DMS153 treated with DMSO at 0.1 percent for 48 hours (cell line): Measurements from ENCODE around the gene MDM4.

Source experiments
- DNase-seq: peaks from one replicate; lab custom pipeline; 2025; ENCODE audit not compliant: unreplicated experiment; lab: John Stamatoyannopoulos, UW

The MDM4 gene

GRCh38 chr1:204491655-204492054 is 24.6 kb upstream of the MDM4 start:
- no peak for DNase-seq

- peak; percentile 65 for DNase-seq
Observed at GRCh38 chr1:204493145-204493983, 22.8 kb upstream of the MDM4 start.

GRCh38 chr1:204493984-204494280 is 22.3 kb upstream of the MDM4 start:
- DNase-seq: peak; percentile 90

GRCh38 chr1:204494281-204495077 is 21.7 kb upstream of the MDM4 start, which contains the start of gene PIK3C2B:
Gene PIK3C2B (minus strand): TSS chr1:204494805. CDS start chr1:204469802, 25,003 bp downstream.
- peak; percentile 90 for DNase-seq

GRCh38 chr1:204495078-204495753 is 21.0 kb upstream of the MDM4 start:
- no peak for DNase-seq

- DNase-seq: no peak
Observed at GRCh38 chr1:204495777-204496176, 20.4 kb upstream of the MDM4 start.

- no peak for DNase-seq
Observed at GRCh38 chr1:204498981-204499380, 17.2 kb upstream of the MDM4 start.

GRCh38 chr1:204499511-204500468 is 16.4 kb upstream of the MDM4 start:
- no peak for DNase-seq

- DNase-seq: no peak
Observed at GRCh38 chr1:204502241-204502640, 14.0 kb upstream of the MDM4 start.

- peak; percentile 93 for DNase-seq
Observed at GRCh38 chr1:204503122-204503912, 12.9 kb upstream of the MDM4 start.

GRCh38 chr1:204503913-204504519 is 12.2 kb upstream of the MDM4 start:
- DNase-seq: peak; percentile 44

- peak; percentile 34 for DNase-seq
Observed at GRCh38 chr1:204505674-204506200, 10.5 kb upstream of the MDM4 start.

GRCh38 chr1:204506201-204506968 is 9.8 kb upstream of the MDM4 start:
- peak; percentile 94 for DNase-seq

- peak; percentile 97 for DNase-seq
Observed at GRCh38 chr1:204506969-204507316, 9.3 kb upstream of the MDM4 start.

- DNase-seq: peak; percentile 70
Observed at GRCh38 chr1:204507317-204508105, 8.7 kb upstream of the MDM4 start.

- no peak for DNase-seq
Observed at GRCh38 chr1:204509186-204509635, 7.0 kb upstream of the MDM4 start.

GRCh38 chr1:204511366-204511765 is 4.8 kb upstream of the MDM4 start:
- DNase-seq: no peak
